ENCODE results near the gene YWHAQ. TPM values are rescaled to one million over a fixed set of nuclear protein-coding genes. Genes with fewer than 3 reads are reported as not detected.

Gene YWHAQ
- total RNA-seq (100 to 1,000 TPM; 127 to 170 (median 161) TPM), polyA plus RNA-seq (100 to 1,000 TPM in 1 of 2 donors, 10 to 100 TPM in 1; 70.1 to 131 TPM)

GRCh38 chr2:9630736-9631552 is at the start of gene YWHAQ:
TSS of gene YWHAQ (minus strand) at chr2:9630997. CDS start at chr2:9630452, 545 bp downstream.
- 0 to 1% methylated on average over 71 to 84 of the region's 84 CpGs for WGBS, 2 donors
- FAIRE-seq (peak; percentile 39), DNase-seq (peak; percentile 98), ATAC-seq (peak; percentile 92 to 97 (median 93))
- intact Hi-C loops (cut with DNase I), result no loop called here
- TF ChIP-seq CTCF (IDR thresholded peaks at IDR 0.05), result no peak
- Histone ChIP-seq H3K4me1 (peaks cover 0 to 23% (median 10%) of the 10 kb centered on the region in 3 donors), H3K27me3 (no peaks in the 10 kb centered on the region), H3K36me3 (no peaks in the 10 kb centered on the region), H3K27ac (peak within 1 kb of the TSS; percentile 87 to 95 (median 92)), H3K9me3 (no peaks in the 10 kb centered on the region), H3K4me3 (peak within 1 kb of the TSS; percentile 51 to 88 (median 60))

DNA sequence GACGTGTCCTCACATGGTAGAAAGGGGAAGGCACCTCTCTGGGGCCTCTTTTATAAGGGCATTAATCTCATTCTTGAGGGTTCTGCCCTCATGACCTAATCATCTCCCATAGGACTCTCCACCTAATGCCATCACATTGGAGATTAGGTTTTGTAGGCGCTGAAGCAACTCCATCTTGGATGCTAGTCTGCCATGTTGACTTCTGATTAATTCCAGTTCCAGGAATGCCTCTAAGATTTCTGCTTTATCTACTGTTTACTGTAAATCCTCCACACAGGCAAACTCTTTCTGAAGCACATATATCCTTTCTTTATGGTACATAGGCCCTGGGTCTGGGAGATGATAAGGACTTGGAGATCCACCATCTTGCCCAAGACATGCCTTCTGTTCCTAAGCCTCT is 49.3 kb upstream of the YWHAQ start:
- no peak for TF ChIP-seq CTCF (IDR thresholded peaks at IDR 0.05)
- DNase-seq (no peak), FAIRE-seq (no peak), ATAC-seq (no peak)
- H3K4me1 ChIP-seq, result no peaks in the 10 kb centered on the region
- H3K9me3 ChIP-seq, result no peaks in the 10 kb centered on the region
- no peak overlapping the region for H3K4me3 ChIP-seq
- intact Hi-C loops (cut with DNase I), result no loop called here
- WGBS, 2 donors, result 98 to 100% methylated on average over 2 of the region's 2 CpGs
- no peak overlapping the region for H3K27ac ChIP-seq
- H3K36me3 ChIP-seq, result no peaks in the 10 kb centered on the region
- H3K27me3 ChIP-seq, result no peaks in the 10 kb centered on the region

- no peaks in the 10 kb centered on the region for H3K9me3 ChIP-seq
- no peak overlapping the region for H3K4me3 ChIP-seq
- no peaks in the 10 kb centered on the region for H3K36me3 ChIP-seq
- H3K27ac ChIP-seq, result no peak overlapping the region
- no peak for TF ChIP-seq CTCF (IDR thresholded peaks at IDR 0.05)
- intact Hi-C loops (cut with DNase I), result no loop called here
- no peak for FAIRE-seq
- no peaks in the 10 kb centered on the region for H3K27me3 ChIP-seq
- H3K4me1 ChIP-seq, result no peaks in the 10 kb centered on the region
- WGBS, 2 donors, result 70 to 88% methylated on average over 2 of the region's 2 CpGs
- no peak for DNase-seq
- no peak for ATAC-seq
Observed at GRCh38 chr2:9679218-9679617, 48.4 kb upstream of the YWHAQ start.

DNA sequence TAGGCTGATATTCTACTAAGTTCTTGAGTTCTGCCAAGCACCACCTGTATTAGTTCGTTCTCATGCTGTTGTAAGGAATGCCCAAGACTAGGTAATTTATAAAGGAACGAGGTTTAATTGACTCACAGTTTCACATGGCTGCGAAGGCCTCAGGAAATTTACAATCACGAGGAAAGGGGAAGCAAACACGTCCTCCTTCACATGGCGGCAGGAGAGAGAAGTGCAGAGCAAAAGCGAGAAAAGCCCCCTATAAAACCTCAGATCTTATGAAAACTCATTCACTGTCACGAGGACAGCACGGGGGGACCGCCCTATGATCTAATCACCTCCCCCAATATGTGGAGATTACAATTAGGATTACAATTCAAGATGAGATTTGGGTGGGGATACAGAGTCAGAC is 47.7 kb upstream of the YWHAQ start:
- Histone ChIP-seq H3K27me3 (no peaks in the 10 kb centered on the region), H3K4me1 (no peaks in the 10 kb centered on the region), H3K9me3 (no peaks in the 10 kb centered on the region), H3K4me3 (no peak overlapping the region), H3K27ac (no peak overlapping the region), H3K36me3 (no peaks in the 10 kb centered on the region)
- ATAC-seq, result no peak
- no peak for TF ChIP-seq CTCF (IDR thresholded peaks at IDR 0.05)
- DNase-seq, result no peak
- intact Hi-C loops (cut with DNase I), result no loop called here
- no peak for FAIRE-seq
- 82 to 91% methylated on average over 10 of the region's 10 CpGs for WGBS, 2 donors

All from pancreas (tissue), 10 donors.